ENCODE data around the gene DOC2B.

The DOC2B gene

DNA sequence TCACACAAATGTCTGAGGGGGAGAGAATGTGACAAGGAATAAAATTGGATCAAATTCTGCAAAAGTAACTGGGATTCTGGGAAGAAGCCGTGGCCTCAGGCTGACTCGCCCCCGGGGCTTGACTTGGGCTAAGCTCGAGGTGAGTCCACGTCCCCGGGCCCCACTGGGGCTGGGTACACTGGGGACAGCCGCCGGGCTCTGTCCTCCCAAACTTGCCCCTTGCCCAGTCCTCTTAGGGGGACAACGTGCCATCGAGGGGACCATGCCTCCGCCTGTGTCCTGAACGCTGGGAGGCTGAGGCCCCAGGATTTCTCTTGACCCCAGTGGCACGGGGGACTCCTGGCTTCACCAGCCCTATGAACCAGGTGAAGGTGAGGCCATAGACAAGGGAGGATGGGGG lies 21.1 kb downstream of the DOC2B start:
- no peak for DNase-seq

DNA sequence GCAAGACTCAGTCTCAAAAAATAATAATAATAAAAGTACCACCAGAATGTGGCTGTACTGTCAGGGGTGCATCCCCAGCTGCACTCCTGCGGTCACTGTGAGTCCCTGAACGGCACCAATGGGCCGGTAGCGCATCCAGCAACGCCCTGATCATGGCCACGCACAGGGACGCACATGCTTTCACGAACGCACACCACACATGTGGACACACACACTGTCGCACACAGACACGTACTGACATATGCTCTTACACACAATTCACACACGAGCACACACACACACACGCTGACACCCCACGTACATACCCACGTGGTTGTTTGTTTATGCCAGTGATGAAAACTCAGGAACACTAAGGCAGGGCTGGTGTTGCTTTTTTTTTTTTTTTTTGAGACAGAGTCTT lies 21.8 kb downstream of the DOC2B start:
- no peak for DNase-seq

DNA sequence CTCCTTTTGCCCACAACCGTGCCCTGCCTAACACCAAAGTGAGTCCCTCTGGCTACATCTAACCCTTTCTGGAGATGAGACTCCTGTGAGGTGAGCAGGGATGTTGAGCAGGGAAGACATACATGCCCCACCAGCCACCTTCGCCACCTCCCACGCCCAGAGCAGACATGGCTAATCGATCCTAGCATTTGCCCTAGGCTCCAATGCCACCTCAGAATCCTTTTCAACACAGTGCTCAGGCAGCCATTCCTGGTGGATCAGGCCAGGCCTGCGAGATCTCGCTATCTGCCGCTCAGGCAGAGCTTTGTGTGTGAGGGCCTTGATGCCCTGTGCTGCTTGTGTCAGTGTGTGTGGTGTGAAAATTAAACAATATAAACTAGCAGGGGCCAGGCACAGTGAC lies 23.1 kb downstream of the DOC2B start:
- DNase-seq = no peak

DNA sequence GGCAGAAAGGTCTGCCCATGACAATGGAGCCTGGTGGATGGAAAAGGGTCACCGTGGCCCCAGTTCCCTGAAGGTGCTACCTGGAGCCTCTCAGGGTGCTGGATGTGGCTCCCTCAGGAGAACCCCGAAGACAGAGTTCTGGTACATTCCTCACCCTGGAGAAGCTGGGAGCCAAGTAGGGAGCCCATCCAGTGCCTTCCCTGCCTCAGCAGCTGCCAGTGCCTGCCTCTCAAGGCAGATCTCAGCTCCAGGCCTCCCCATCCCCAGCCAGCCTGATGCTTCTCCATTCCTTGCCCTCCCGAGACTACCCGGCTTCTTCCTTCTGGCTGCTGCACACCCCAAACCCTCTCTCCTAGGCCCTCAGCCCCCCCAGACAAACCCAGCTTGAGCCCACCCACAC lies 23.5 kb downstream of the DOC2B start:
- DNase-seq = no peak

DNA sequence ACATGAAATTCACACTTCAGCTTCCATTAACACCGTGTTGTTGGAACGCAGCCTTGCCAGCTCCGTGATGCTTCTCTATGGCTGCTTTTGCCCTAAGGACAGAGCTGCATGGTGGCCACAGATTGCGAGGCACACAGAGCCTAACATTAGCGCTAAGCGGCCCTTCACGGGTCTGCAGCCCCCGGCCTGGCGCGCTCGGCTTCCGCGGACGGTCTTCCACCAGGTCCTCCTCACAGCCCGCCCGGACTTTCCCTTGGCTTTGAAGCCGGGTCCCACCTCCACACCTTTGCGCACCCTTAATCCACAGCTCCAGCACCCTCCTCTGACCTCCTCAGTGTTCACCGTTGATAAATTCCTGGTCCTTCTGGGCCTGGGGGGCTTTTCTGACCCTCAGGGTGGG lies 24.5 kb downstream of the DOC2B start:
- DNase-seq = no peak

DNA sequence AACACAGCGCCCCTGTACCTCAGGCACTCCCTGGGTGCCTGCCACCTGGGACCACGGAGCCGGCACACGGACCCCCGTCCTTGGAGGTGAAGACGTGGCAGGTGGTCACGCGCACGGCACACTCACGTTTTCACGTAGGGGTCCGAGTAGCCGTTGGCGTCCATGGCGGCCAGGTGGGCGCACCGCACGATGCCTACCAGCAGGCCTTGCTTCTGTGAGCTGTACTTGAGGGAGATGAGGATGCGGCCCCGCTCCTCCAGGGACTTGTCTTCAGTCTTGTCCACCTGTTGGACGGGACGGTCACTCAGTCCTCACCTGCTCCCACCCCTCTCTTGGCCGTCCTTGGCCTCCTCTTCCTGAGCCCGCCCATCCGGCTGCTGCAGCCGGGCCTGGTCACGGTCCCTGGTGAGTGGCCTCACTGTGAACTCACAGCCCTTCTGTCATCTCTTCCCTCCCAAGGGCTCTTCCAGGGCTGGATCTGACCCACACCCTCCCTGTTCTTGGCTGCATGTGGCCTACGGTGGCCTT lies 25.3 kb downstream of the DOC2B start:
- DNase-seq = no peak

DNA sequence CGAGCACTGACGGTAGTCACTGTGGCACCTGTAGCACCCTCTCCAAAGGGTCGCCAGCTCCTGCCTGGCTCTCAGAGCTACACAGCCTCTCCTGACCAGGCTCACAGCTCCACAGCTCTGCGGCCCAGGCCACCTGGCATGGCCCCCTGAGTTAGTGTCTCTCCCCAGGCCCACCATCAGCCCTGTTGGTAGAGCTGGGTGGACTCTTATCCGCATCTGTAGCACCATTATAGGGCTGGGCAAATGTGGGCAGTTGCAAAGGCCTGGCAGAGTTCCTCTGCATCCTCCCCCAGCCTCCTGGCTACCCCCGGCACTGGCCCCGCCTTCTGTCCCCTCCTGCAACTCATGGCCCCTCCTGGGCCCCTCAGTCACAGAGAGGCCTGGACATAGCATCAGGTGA lies 25.9 kb downstream of the DOC2B start:
- DNase-seq = no peak

DNA sequence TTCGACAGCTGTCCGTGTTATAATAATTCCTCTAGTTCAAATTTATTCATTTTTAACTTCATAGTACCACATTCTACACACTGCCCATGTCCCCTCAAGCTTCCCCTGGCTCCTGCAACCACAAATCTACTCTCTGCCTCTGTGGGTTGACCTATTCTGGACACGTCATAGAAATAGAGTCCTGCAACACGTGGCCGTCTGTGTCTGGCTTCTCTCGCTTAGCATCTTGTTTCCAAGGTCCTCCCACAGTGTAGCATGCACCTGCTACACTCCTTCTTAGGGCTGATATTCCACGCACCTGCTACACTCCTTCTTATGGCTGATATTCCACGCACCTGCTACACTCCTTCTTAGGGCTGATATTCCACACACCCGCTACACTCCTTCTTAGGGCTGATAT lies 27.6 kb downstream of the DOC2B start:
- DNase-seq = no peak

DNA sequence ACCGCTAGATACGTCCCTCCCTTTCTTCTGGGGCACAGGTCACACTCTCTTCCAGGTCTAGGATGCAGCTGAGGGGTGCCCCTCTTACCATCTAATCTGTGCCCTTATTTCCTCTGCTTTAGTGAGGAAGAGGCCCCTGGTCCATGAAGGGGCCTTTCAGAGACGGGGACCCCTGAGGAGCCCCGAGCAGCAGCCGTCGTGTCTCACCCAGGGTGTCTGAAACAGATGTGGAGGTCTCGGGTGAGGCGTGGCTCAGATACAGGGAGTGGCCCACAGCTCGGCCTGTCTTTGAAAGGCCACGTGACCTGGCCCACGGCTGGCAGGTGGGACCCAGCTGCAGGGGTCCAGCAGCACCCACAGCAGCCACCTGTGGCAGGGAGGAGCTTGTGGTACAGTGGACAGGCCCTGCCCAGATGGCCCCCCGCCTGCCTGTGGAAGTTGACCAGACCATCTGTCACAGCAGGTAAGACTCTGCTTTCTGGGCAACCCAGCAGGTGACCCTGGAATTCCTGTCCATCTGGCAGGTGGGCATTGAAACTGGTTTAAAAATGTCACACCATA lies 28.5 kb downstream of the DOC2B start:
- DNase-seq = no peak

DNA sequence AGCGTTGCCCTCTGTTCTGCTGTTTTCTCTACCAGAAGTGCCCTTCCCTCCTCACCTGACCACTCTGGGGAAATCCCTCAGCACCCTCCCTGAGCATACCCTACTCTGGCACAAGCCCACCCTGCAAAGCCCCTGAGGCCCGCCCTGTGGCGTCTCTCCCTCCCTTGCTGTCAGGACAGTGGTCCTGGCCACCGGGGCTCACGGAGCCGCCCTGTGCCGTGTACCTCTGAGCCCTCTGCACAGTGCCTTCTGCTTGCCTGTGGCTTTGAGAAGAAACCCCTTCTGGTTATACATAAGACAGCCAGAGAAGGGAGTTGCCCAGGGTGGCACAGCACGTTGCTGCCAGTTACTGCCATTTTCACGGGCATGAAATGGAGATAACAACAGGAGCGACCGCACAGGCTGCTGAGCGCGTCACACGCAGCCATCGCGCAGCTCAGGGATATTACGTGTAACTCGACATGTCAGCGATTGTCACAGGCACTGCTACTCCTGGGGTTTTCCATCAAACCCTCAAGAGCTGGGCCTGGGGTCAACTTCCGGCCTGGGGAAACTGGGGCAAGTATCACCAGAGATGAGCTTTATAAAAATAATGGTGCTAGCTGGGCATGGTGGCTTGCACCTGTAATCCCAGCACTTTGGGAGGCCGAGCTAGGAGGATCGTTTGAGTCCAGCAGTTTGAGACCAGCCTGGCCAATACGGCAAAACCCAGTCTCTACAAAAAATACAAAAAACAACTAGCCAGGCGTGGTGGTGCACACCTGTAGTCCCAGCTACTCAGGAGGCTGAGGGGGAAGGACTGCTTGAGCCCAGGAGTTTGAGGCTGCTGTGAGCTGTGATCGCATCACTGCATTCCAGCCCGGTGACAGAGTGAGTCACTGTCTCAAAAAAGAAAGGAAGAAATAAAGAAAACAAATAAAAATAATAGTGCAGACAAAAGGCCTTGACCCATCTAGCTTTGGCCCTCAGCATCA lies 29.3 kb downstream of the DOC2B start:
- no peak for DNase-seq

DNA sequence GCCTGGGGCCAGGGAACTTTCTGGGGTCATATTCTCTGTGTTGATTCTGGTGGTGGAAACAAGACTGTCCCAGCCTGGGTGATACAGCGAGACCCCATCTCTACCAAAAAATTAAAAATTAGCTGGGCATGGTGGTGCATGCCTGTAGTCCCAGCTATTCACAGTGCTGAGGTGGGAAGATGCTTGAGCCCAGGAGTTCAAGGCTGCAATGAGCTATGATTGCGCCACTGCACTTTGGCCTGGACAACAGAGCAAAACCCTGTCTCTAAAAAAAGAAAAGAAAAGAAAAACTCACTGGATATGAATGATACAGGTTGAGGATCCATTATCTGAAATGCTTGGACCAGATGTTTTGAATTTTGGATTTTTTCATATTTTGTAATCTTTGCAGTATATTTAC lies 30.4 kb downstream of the DOC2B start:
- no peak for DNase-seq

DNA sequence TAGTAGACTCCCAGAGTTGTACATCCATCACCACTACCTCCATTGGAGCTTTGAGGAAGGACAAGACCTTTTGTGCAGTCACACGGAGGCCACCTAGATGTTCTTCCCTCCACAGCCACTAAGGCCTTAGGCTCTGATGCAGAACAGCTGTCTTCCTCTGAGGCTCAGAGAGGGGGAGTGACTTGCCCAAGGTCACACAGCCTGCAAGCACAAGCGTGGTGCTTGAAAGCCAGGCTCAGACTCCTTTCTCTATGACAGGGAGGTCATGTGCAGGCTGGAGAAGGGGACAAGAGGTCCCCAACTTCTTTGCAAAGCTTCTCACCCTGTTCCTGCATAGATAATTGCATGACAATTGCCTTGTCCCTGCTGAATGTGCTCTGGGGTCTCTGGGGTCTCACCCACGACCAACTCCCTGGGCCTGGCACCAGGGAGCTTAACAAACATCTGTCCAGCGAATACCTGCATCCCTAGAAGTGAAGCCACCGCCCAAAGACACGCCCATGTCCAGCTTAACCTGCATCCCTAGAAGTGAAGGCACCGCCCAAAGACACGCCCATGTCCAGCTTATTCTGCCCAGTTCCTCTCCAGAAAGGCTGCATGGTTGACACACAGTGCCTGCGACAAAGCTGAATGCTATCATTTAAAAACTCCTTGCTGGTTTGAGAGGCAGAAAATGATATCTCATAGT lies 31.4 kb downstream of the DOC2B start:
- DNase-seq = no peak

DNA sequence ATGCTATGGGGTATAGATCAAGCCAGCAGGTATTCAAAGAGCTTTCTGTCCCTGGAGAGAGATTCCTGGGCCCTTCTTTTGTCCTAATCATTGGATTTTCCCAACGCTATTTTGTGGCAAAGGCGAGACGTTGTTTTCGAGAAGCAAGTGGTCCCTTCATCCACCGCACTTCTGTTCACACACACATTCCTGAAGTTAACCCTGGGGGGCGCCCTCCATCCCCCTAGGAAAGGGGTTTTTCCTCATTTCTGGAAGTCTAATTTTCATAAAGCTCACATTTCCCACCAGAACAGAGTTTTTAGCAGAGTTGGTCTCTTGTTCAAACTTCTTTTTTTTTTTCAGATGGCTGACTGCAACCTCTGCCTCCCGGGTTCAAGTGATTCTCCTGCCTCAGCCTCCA lies 32.2 kb downstream of the DOC2B start:
- no peak for DNase-seq

DNA sequence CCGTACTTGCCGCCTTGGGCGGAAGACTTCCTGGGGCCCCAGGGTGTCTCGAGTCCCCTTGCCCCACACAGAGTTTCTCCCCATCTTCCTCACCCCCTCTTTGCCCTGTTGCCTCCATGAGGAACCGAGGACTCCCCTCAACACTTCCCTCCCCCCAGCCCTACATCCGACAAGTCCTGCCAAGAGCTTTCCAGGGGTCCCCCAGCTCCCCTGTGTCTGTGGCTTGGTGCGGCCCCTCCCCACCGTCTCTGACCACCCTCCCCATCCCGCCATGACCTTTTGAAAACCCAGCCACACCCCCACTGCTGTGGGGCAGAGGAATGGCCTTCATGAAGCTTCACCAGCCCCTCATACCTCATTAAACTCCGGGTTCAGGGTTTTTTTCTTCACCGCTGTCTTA lies 32.7 kb downstream of the DOC2B start:
- DNase-seq = no peak

DNA sequence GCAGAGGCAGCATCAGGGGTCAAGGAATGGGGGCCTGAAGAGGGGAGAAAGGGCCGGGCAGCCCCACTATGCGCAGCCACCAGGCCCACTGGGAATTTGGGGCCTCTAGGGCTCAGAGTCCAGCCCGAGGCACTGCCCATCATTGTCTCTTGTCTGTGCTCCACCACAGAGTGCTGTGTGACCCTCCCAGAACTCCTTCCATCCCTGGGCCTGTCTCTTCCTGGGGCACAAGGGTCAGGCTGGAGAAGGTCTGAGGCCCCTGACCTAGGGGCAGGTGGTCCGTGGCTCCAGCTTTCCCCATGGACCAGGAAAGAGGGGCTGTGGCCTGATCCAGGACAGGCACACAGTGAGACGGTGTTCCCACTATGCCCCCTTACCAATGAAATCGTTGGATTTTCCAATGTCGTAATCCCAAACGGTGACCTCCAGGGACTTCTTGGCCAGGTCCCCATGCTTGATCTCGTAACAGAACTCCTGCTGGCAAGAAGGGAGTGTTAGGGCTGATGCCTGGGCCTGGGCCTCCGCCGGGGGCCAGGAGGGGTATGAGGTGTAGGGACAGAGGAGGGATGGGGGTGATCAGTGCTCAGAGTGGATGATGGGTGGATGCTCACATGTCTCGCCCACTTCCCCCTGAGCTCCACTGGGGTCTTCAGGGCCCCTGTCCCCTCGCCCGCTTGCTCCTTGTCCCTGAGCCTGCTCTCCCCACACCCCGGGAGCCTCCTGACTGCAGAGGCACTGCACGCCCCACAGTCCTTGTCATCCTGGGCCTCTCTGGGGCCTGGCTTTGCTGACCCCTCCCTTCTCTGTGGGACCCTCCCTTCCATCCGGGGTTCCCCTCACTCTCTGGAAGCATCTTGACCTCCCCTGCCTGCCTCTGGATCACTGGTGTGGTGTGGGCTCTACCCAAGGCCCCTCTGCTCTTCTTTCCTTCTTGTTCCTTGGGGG lies 33.4 kb downstream of the DOC2B start:
- DNase-seq = no peak

DNA sequence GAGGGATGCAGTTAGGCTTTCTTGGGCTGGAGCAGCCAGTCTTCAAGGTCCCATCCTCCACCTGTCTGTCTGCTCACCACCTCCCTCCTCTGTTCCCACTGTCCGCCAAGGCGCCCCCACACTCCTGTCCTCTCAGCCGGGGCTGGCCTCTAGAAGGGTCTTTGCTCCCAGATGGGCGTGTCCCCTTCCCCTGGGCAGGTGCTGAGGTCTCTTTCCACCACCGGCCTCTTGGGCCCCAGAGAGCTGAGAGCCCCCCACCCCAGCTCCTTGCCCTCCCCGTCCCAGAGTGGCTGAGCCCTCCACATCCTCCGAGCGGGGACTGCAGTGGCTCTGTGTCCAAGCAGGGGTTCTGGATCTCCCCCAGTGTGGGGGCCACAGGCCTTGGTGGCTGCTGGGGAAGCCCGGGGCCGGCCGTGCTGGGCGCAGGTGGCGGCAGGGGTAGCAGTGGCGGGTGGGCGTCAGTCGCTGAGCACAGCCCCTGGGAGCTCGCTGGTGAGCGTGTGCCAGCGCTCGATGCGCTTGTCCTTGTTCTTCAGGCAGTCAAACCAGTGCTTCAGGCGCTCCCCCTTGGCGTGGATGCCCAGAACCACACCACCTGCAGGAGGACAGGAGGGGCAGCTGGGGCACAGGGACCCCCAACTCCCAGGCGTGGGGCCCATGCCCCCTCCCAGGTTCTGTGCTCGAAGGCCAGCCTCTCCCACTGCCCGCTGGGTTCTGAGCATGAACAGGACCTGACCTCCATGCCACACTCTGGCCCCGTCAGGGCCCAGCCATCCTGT lies 34.3 kb downstream of the DOC2B start:
- DNase-seq = no peak

DNA sequence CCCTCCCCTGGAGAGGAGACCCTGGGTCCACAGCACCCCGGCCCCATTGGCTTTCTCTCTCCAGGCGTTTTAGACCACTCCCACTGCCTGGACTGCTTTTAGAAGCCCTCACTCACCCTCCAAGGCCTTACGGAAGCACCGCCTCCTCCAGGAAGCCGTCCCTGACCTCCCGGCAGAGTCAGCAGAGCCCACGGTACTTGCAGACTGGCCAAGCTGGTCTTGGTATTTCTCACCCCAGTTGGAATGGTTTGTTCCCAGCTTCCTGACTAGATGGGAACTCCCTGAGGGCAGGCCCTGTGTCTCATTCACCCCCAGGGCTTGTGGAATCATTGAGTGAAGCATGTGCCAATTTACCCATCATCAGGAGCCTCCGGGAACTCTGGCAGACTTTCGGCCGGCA lies 34.9 kb downstream of the DOC2B start:
- no peak for DNase-seq

DNA sequence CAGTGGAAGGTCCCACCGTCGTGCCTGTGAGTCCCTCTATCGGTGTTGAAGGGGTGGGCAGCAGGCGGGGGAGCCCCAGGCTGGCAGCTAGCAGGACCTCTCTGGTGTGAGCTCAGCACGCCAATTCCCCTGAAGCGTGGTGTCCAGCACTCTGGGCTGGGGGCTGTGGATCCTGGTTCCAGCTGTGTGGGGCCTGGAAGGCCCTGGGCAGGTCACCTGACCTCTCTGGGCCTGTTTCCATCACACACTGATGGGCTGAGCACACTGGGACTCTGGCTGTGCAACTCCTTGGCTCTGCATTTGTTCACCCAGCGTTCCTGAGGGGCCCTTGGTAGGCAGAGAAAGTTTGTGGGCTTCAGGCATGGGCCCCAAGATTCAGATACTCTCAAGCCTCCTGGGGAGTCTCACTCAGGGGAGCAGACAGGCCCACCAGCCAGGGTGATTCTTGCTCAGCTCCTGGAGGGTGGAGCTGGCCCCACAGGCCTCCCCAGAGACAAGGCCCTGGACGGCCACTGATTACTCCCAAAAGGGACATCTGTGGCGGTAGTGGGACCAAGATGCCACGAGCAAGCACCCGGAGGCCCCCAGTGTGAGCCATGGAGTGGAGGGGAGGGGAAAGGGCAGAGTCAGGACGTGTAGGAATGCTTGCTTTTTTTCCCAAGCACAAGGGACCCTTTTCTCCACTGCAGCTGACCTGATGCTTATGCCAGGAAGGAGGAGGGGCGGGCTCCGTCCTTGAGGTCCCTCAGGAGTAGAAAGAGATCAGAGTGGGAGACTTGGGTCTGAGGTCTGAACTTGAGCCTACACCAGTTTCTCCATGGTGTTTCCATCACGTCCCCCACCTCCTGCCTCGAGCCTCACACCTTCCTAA lies 35.5 kb downstream of the DOC2B start:
- DNase-seq = no peak

DNA sequence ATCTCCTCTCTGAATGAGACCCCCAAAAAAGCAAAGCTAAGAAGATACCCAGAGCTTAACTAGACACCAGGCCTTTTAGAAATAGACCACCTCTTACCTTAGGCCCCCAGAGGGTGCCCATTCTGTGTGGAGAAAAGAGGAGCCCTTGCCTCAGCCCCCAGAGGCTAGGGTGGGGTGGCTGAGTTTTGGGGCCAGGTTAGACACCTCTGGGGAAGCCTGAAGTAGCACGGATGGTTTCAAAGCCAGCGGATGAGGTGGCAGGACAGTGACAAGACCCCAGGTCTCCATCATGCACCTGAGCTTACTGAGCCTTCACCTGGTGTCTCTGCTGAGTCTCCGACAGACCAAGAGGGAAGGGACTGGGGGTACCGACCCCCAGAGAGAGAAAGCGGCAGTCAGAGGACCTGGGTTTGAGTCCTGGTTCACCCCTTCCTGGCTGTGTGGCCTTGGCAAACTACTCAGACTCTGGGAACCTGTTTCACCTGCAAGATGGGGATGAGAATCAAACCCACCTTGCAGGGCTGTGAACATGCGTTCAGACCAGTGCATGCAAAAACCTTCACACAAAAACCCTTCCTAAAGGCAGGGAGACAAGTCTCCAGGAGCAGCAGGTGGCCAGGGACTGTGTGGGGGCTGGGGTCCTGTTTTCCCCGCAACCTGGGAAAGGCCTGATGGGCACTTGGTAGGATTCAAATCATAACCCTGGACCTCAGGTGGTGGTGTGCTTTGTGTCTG lies 36.3 kb downstream of the DOC2B start:
- DNase-seq = no peak

DNA sequence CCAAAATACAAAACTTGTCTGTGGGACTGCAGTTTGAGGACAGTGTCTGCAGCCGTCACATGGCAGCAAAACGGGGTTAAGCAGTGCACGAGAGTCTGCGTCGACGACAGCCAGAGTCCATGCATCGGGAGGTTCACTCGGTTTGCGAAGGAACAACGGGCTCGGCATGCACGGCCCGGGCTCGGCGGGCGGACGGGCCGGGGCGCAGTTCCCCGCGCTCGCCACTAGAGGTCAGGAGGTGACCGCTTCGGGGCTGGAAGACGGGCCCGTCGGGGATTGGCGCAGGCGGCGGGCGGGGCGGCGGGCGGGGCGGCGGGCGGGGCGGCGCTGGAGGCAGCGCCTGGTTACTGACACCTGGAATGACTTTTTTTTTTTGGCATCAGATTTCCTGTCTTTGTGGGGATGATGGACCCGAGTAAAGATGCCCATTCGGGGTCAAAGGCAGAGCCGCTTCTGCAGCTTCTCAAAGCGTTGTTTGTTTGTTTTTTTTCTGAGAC lies 37.6 kb downstream of the DOC2B start:
- DNase-seq = peak; percentile 76

Measured in central memory CD4-positive, alpha-beta T cell (primary cell).